Muscle layer of colon (tissue), 2 donors: ENCODE data around the gene ATXN7.

Experiments used
- H3K27ac ChIP-seq: one replicate; pipeline ENCODE4 v1.7.0; 2013; ENCODE audit warnings: low read depth, mild to moderate bottlenecking, low read length, moderate library complexity
- H3K27me3 ChIP-seq, 2 donors: one replicate each; pipeline ENCODE4 v1.7.0; 2013; ENCODE audit warnings: low read length in 2 of 2, mild to moderate bottlenecking in 2 of 2; ENCODE audit not compliant: insufficient read depth in 2 of 2, control insufficient read depth in 1 of 2
- H3K36me3 ChIP-seq: one replicate; pipeline ENCODE4 v1.7.0; 2013; ENCODE audit warnings: mild to moderate bottlenecking, low read length; ENCODE audit not compliant: insufficient read depth
- H3K4me1 ChIP-seq: one replicate; pipeline ENCODE4 v1.7.0; 2013; ENCODE audit warnings: mild to moderate bottlenecking, low read length; ENCODE audit not compliant: insufficient read depth
- H3K4me3 ChIP-seq, 2 donors: one replicate each; pipeline ENCODE4 v1.7.0; 2013; ENCODE audit warnings: low read length in 2 of 2, low read depth in 1 of 2, mild to moderate bottlenecking in 1 of 2, moderate library complexity in 1 of 2
- H3K9ac ChIP-seq: one replicate; pipeline ENCODE4 v1.7.0; 2013; ENCODE audit warnings: low read length
- H3K9me3 ChIP-seq: one replicate; pipeline ENCODE4 v1.7.0; 2013; ENCODE audit warnings: mild to moderate bottlenecking, low read length
- donor health status: abdominal sarcoma.
- donor health status: Adenocarcinoma of cecum.

ATXN7 gene

GRCh38 chr3:64019879-64020278 is 156.2 kb downstream of the ATXN7 start:
- Histone ChIP-seq H3K4me1 (peaks cover 20% of the 10 kb centered on the region), H3K36me3 (peaks cover 46% of the 10 kb centered on the region)

GRCh38 chr3:64021922-64022321 is 158.3 kb downstream of the ATXN7 start:
- Histone ChIP-seq H3K4me3 (peak overlapping the region in 1 of 2 donors; percentile 94), H3K9me3 (no peaks in the 10 kb centered on the region), H3K9ac (peak overlapping the region; percentile 72), H3K27ac (no peak overlapping the region), H3K4me1 (peaks cover 20% of the 10 kb centered on the region), H3K36me3 (peaks cover 37% of the 10 kb centered on the region), H3K27me3 (no peaks in the 10 kb centered on the region)

More at GRCh38 chr3:64019879-64020278, 156.2 kb downstream of the ATXN7 start:
- Histone ChIP-seq H3K9me3 (no peaks in the 10 kb centered on the region), H3K27me3 (no peaks in the 10 kb centered on the region), H3K27ac (no peak overlapping the region), H3K9ac (no peak overlapping the region), H3K4me3 (no peak overlapping the region)

GRCh38 chr3:64022451-64023186 is 159.0 kb downstream of the ATXN7 start:
- H3K36me3 ChIP-seq: peaks cover 30% of the 10 kb centered on the region
- H3K9me3 ChIP-seq: no peaks in the 10 kb centered on the region
- peak overlapping the region; percentile 72 for H3K9ac ChIP-seq
- peaks cover 20% of the 10 kb centered on the region for H3K4me1 ChIP-seq
- no peaks in the 10 kb centered on the region for H3K27me3 ChIP-seq
- peak overlapping the region; percentile 94 to 98 for H3K4me3 ChIP-seq
- H3K27ac ChIP-seq: peak overlapping the region; percentile 88

DNA sequence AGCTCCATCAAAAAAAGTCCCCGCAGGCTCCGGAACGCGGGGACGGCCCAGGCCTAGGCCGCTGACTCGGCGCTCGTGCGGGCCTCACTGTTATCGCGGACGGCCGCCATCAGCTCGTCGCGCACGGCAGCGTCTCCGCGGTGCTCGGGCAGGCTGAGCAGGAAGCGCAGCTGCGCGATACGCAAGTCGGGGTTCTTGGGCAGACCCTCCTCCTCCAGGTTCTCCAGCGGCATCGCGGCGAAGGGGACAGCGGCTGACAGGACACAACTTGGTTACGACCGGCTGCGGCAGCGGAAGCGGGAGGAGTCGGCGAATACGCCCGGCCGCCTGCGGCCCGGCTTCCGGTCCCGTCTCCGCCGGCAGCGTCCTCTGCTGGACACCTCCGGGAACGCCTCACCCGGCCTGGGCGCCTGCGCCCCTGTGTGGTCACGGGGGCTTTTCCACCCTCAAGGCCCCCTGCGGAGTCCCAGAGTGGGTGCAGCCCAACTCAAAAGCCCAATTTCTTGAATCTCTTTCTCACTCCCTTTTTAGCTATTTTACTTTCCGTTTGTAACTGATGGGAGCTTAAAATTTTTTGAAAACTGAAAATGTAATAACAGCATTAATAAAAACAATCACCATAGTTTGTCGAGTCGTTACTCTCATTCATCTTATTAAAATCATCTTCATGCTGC is 159.7 kb downstream of the ATXN7 start, which contains the start of gene PSMD6:
PSMD6 (minus strand) TSS at position 308 of the 674 bp plus-strand sequence; CDS start at position 233, 75 bp downstream.
- Histone ChIP-seq H3K4me3 (peak within 1 kb of the TSS; percentile 94 to 98), H3K36me3 (peaks cover 23% of the 10 kb centered on the region), H3K9me3 (no peaks in the 10 kb centered on the region), H3K27me3 (no peaks in the 10 kb centered on the region), H3K9ac (peak within 1 kb of the TSS; percentile 72), H3K27ac (peak within 1 kb of the TSS; percentile 88), H3K4me1 (peaks cover 20% of the 10 kb centered on the region)

GRCh38 chr3:64023861-64024223 is 160.2 kb downstream of the ATXN7 start:
- Histone ChIP-seq H3K27ac (peak overlapping the region; percentile 4), H3K4me1 (peaks cover 20% of the 10 kb centered on the region), H3K9ac (peak overlapping the region; percentile 60)

DNA sequence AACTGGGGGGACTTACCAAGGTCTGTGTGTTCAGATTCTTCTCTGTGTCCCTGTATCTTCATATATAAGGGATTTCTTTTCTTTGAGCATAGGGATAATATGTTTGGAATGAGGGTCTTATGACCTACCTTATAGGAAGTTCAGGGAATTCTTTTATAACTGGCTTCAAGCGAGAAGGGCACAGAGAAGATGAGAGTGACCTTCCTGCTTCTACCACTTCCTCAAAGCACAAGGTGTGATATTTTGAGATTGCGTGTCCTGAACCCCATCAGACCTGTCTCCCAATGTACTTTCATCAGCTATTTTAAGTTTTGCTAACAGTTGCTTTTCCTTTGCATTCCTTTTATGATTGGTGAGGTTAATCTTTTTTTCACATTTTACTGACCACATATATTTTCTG is 162.7 kb downstream of the ATXN7 start:
- Histone ChIP-seq H3K9me3 (no peaks in the 10 kb centered on the region), H3K4me3 (no peak overlapping the region), H3K27me3 (no peaks in the 10 kb centered on the region), H3K36me3 (peaks cover 6% of the 10 kb centered on the region), H3K27ac (no peak overlapping the region), H3K9ac (no peak overlapping the region), H3K4me1 (peaks cover 27% of the 10 kb centered on the region)

More at GRCh38 chr3:64023861-64024223, 160.2 kb downstream of the ATXN7 start:
- peaks cover 18% of the 10 kb centered on the region for H3K36me3 ChIP-seq
- no peaks in the 10 kb centered on the region for H3K9me3 ChIP-seq
- H3K4me3 ChIP-seq: peak overlapping the region; percentile 94 to 98
- no peaks in the 10 kb centered on the region for H3K27me3 ChIP-seq

GRCh38 chr3:64027658-64028057 is 164.0 kb downstream of the ATXN7 start:
- Histone ChIP-seq H3K4me1 (peaks cover 14% of the 10 kb centered on the region), H3K9me3 (no peaks in the 10 kb centered on the region), H3K4me3 (no peak overlapping the region), H3K9ac (no peak overlapping the region), H3K27ac (no peak overlapping the region), H3K36me3 (no peaks in the 10 kb centered on the region), H3K27me3 (no peaks in the 10 kb centered on the region)

DNA sequence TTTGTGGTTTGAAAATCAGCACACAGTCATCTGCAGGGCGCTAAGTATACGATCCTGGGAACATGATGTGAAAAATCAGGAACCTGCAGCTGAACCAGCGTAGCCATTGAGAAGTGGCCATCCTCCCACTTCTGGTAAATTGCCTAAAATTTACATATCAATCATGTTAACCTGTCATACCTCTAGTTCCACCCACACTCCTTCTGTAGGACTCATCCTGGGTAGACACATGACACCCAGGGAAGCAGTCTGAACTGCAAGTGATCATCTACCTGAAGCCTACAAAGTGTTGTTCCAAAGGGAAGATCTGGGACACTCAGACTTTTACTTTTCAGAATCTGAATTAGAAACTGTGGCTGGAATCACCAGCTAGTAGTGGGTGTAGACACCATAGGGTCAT is 165.1 kb downstream of the ATXN7 start:
- Histone ChIP-seq H3K9me3 (no peaks in the 10 kb centered on the region), H3K9ac (no peak overlapping the region), H3K27ac (no peak overlapping the region), H3K36me3 (no peaks in the 10 kb centered on the region), H3K4me1 (peaks cover 10% of the 10 kb centered on the region), H3K27me3 (no peaks in the 10 kb centered on the region), H3K4me3 (no peak overlapping the region)

- Histone ChIP-seq H3K4me1 (peaks cover 9% of the 10 kb centered on the region), H3K4me3 (no peak overlapping the region), H3K27me3 (no peaks in the 10 kb centered on the region), H3K27ac (no peak overlapping the region), H3K9me3 (no peaks in the 10 kb centered on the region), H3K36me3 (no peaks in the 10 kb centered on the region), H3K9ac (no peak overlapping the region)
Measured at GRCh38 chr3:64029287-64029686, 165.6 kb downstream of the ATXN7 start.

GRCh38 chr3:64030741-64031140 is 167.1 kb downstream of the ATXN7 start:
- no peaks in the 10 kb centered on the region for H3K9me3 ChIP-seq
- no peaks in the 10 kb centered on the region for H3K36me3 ChIP-seq
- peaks cover 9% of the 10 kb centered on the region for H3K4me1 ChIP-seq
- no peak overlapping the region for H3K27ac ChIP-seq
- H3K27me3 ChIP-seq: no peaks in the 10 kb centered on the region
- peak overlapping the region in 1 of 2 donors; percentile 49 for H3K4me3 ChIP-seq
- no peak overlapping the region for H3K9ac ChIP-seq

DNA sequence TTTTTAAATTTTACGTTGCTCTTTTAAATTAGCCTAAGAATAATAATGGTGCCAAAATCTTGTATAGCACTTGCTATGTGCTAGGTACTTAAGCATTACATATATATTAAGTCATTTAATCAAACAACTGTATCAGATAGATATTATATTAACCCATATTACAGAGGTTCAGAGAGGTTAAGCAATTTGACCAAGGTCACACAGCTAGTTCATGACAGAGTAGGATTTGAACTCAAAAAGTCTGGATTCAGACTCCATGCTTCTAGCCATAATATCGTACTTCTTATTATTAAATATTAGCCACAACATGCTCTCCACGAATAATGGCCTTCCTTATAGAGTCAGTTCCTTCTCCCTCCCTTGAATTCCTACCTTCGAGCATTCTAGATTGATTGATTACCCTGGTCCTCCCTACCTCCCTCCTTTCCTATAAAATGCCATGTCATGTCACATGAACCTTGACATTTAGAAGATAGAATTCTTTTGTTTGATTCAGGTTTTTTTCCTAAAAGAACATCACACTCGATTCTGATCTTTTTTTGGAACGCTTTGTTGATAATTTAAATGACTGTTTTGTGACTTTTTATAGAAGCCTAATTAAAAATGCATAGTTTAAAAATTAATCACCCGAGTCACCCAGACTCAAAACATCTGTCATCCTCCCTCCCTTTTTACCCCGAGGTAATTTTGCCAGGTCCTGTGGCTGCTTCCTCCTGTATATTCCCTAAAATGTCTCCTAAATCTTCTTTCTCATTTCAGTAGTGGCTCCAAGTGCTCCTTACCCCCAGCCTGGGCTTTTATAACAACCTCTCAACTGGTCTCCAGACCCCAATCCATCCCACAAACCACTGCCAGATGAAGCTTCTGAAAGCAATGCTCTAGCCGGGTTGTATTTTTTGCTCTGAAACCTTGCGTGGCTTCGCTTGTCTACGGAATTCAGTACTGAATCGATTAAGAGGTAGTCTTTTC is 168.2 kb downstream of the ATXN7 start:
- H3K9me3 ChIP-seq: no peaks in the 10 kb centered on the region
- H3K9ac ChIP-seq: no peak overlapping the region
- H3K36me3 ChIP-seq: no peaks in the 10 kb centered on the region
- no peak overlapping the region for H3K27ac ChIP-seq
- H3K4me3 ChIP-seq: no peak overlapping the region
- H3K27me3 ChIP-seq: no peaks in the 10 kb centered on the region
- peaks cover 9% of the 10 kb centered on the region for H3K4me1 ChIP-seq
